VCaP (cell line): Measurements from ENCODE around the gene MRPL41.
"Not testable (repeated sequence)": the region's sequence is repeated elsewhere in the genome, so short reads cannot be mapped to it uniquely, and the experiment has no call there.

Experiments
- H3K27ac ChIP-seq: fragments of 450-650 bp; 2 replicates; pipeline ENCODE4 v1.5.1; 2017
- TF ChIP-seq, protein P1 (sequence below): fragments of 450-650 bp; conservative IDR thresholded peaks from 2 replicates; pipeline ENCODE4 v1.5.1; 2017; ENCODE audit warnings: mild to moderate bottlenecking, moderate library complexity

MRPL41 gene

GRCh38 chr9:137511758-137512463 is 39.8 kb upstream of the MRPL41 start:
- TF ChIP-seq, protein P1, sequence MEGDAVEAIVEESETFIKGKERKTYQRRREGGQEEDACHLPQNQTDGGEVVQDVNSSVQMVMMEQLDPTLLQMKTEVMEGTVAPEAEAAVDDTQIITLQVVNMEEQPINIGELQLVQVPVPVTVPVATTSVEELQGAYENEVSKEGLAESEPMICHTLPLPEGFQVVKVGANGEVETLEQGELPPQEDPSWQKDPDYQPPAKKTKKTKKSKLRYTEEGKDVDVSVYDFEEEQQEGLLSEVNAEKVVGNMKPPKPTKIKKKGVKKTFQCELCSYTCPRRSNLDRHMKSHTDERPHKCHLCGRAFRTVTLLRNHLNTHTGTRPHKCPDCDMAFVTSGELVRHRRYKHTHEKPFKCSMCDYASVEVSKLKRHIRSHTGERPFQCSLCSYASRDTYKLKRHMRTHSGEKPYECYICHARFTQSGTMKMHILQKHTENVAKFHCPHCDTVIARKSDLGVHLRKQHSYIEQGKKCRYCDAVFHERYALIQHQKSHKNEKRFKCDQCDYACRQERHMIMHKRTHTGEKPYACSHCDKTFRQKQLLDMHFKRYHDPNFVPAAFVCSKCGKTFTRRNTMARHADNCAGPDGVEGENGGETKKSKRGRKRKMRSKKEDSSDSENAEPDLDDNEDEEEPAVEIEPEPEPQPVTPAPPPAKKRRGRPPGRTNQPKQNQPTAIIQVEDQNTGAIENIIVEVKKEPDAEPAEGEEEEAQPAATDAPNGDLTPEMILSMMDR = no peak
- no peak overlapping the region for H3K27ac ChIP-seq

DNA sequence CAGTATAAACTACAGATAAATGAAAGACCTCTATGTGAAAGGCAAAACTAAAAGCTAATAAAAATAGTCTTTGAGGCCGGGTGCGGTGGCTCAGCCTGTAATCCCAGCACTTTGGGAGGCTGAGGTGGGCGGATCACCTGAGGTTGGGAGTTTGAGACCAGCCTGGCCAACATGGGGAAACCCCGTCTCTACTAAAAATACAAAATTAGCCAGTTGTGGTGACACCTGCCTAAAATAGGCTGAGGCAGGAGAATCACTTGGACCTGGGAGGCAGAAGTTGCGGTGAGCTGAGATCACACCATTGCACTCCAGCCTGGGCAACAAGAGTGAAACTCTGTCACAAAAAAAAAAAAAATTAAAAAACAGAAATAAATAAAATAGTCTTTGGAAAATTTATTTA is 38.5 kb upstream of the MRPL41 start:
- H3K27ac ChIP-seq = not testable (repeated sequence)

GRCh38 chr9:137513801-137514570 is 37.7 kb upstream of the MRPL41 start:
- H3K27ac ChIP-seq = not testable (repeated sequence)

- H3K27ac ChIP-seq = no peak overlapping the region
Measured at GRCh38 chr9:137514691-137515337, 36.9 kb upstream of the MRPL41 start.

DNA sequence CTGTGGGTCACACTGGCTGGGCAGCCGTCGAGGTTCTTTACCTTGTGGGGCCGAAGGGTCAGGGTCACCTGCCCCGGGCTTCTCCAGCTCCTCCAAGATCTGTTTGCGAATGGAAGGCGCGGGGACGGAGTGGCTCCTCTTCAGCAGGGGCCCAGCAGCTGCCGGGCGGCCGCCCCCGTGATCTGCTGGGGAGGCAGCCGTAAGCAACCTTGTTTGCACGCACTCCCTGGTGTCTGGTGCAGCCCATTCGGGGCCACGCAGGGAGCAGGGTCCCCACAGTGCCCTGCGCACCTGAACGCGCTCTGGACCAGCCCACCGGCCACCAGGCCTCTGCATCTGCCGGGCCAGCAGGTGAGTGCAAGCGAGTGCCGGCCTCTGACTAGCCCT is 36.3 kb upstream of the MRPL41 start:
- TF ChIP-seq, protein P1 = no peak
- H3K27ac ChIP-seq = no peak overlapping the region

More at GRCh38 chr9:137514691-137515337, 36.9 kb upstream of the MRPL41 start:
- TF ChIP-seq, protein P1 = no peak

GRCh38 chr9:137516144-137516917 is 35.3 kb upstream of the MRPL41 start:
- no peak overlapping the region for H3K27ac ChIP-seq
- TF ChIP-seq, protein P1 = no peak

- H3K27ac ChIP-seq = not testable (repeated sequence)
Measured at GRCh38 chr9:137518661-137519459, 32.8 kb upstream of the MRPL41 start.

DNA sequence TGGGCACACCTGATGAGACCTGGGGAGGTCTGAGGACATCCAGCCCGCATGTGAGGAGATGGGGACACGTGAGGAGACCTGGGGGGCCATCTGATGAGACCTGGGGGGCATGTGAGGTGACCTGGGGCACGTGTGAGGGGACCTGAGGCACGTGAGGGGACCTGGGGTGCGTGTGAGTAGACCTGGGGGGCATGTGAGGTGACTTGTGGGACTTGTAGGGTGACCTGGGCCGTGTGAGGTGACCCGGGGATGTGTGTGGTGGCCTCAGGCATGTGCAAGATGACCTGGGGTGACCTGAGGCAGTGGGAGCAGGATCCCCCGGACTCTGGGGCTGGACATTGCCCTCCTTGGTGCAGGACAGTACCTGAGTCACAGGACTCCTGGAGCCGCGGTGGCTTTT is 32.1 kb upstream of the MRPL41 start:
- TF ChIP-seq, protein P1 = no peak
- no peak overlapping the region for H3K27ac ChIP-seq
